ENCODE results near the gene RUBCNL. TPM values are rescaled to one million over a fixed set of nuclear protein-coding genes. Genes with fewer than 3 reads are reported as not detected.

The RUBCNL gene
- polyA plus RNA-seq, 1 experiment: 0.36 TPM

DNA sequence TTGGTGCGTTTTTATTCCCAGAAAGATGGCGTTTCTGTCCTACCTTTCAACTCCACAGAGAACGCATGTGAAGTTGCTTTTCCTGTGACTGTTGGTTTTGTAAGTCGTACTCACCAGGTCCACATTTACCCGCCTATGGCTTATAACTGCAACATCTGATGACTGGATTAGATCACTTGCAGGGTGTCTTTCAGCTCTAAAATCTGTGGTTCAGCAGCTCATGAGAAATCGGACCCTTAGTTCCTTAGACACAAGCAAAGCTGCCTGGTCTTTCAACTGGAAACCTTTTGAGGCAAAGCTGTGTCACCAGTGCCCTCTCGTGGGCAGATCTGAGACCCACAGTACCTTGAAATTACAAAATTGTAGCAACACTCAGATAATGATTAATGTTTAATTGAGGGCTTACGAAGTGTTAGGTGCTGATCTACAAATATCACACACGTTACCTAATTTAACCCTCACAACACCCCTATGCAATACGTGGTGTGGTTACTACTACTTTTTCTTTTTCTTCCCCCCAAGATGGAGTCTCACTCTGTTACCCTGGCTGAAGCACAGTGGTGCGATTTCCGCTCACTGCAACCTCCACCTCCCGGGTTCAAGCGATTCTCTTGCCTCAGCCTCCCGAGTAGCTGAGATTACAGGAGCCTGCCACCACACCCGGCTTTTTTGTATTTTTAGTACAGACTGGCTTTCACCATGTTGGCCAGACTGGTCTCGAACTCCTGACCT, 65.4 kb downstream of the RUBCNL start:
- DNase-seq (ENCODE audit: low read depth): no peak
- H3K27me3 ChIP-seq (ENCODE audit: control insufficient read depth, insufficient read depth, low read length): no peaks in the 10 kb centered on the region
- ChIA-PET CTCF (interaction anchor here (0.6 to 2.7 kb wide), 19 partner anchors 9 to 519 kb away, joined by 3 to 16 read pairs (median 4); no protein-coding TSS in a partner anchor), POLR2A (no interaction called here)
- TF ChIP-seq, protein P1, sequence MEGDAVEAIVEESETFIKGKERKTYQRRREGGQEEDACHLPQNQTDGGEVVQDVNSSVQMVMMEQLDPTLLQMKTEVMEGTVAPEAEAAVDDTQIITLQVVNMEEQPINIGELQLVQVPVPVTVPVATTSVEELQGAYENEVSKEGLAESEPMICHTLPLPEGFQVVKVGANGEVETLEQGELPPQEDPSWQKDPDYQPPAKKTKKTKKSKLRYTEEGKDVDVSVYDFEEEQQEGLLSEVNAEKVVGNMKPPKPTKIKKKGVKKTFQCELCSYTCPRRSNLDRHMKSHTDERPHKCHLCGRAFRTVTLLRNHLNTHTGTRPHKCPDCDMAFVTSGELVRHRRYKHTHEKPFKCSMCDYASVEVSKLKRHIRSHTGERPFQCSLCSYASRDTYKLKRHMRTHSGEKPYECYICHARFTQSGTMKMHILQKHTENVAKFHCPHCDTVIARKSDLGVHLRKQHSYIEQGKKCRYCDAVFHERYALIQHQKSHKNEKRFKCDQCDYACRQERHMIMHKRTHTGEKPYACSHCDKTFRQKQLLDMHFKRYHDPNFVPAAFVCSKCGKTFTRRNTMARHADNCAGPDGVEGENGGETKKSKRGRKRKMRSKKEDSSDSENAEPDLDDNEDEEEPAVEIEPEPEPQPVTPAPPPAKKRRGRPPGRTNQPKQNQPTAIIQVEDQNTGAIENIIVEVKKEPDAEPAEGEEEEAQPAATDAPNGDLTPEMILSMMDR (IDR thresholded peaks at IDR 0.05; ENCODE audit: insufficient read depth, low read depth, low read length): peak; percentile 85
- no peaks in the 10 kb centered on the region for H3K36me3 ChIP-seq (ENCODE audit: control insufficient read depth, insufficient read depth, low read length)
- H3K4me3 ChIP-seq (ENCODE audit: low read depth, low read length): no peak overlapping the region

DNA sequence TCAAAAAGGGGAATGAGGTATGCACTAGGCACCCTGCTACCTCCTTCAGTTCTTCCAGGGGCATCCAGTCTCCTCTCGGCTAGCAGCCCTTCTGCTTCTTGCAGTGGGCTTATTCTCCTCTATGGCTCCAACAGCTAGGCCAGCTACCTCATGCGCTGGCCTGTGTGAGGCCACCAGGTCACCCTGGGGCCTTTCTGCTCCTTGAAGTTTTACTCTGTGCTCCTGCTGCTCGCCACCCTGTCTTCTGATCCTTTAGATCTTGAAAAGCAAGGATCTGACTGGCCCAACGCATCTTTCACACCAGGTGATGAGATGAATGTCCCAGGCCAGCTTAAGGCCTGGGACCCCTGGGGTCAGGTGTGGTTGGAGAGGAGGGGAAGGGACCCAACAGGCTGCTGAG, 66.2 kb downstream of the RUBCNL start:
- TF ChIP-seq, protein P1 (IDR thresholded peaks at IDR 0.05; ENCODE audit: insufficient read depth, low read depth, low read length): no peak
- DNase-seq (ENCODE audit: low read depth): no peak
- Histone ChIP-seq H3K36me3 (ENCODE audit: control insufficient read depth, insufficient read depth, low read length) (no peaks in the 10 kb centered on the region), H3K4me3 (ENCODE audit: low read depth, low read length) (no peak overlapping the region), H3K27me3 (ENCODE audit: control insufficient read depth, insufficient read depth, low read length) (no peaks in the 10 kb centered on the region)
- ChIA-PET POLR2A (no interaction called here), CTCF (interaction anchor here (0.7 to 2.7 kb wide), 10 partner anchors 8 to 195 kb away, joined by 3 to 16 read pairs (median 8); no protein-coding TSS in a partner anchor)

- CTCF ChIA-PET: interaction anchor here (0.7 to 2.7 kb wide), 2 partner anchors 24 to 55 kb away, joined by 3 to 16 read pairs; no protein-coding TSS in a partner anchor
- POLR2A ChIA-PET: no interaction called here
- Histone ChIP-seq H3K4me3 (ENCODE audit: low read depth, low read length) (no peak overlapping the region), H3K27me3 (ENCODE audit: control insufficient read depth, insufficient read depth, low read length) (no peaks in the 10 kb centered on the region), H3K36me3 (ENCODE audit: control insufficient read depth, insufficient read depth, low read length) (no peaks in the 10 kb centered on the region)
- no peak for DNase-seq (ENCODE audit: low read depth)
- TF ChIP-seq, protein P1 (IDR thresholded peaks at IDR 0.05; ENCODE audit: insufficient read depth, low read depth, low read length): no peak
Observed at GRCh38 chr13:46320406-46320805, 66.6 kb downstream of the RUBCNL start.

DNA sequence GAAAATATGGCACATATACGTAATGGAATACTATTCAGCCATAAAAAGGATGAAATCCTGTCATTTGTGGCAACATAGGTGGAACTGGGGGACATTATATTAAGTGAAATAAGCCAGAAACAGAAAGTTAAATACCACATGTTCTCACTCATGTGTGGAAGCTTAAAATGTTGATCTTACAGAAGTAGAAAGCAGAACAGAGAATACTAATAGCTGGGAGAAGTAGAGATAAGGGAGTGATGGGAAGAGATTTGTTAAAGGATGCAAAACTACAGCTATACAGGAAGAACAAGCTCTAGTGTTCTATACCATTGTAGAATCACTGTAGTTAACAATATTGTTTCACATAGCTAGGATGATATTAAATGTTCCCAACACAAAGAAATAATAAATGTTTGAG, 68.1 kb downstream of the RUBCNL start:
- TF ChIP-seq, protein P1 (IDR thresholded peaks at IDR 0.05; ENCODE audit: insufficient read depth, low read depth, low read length): no peak
- ChIA-PET POLR2A (no interaction called here), CTCF (interaction anchor here (0.7 to 3.2 kb wide), 3 partner anchors 26 to 167 kb away, joined by 3 to 10 read pairs (median 3); no protein-coding TSS in a partner anchor)
- H3K36me3 ChIP-seq (ENCODE audit: control insufficient read depth, insufficient read depth, low read length): no peaks in the 10 kb centered on the region
- no peaks in the 10 kb centered on the region for H3K27me3 ChIP-seq (ENCODE audit: control insufficient read depth, insufficient read depth, low read length)
- H3K4me3 ChIP-seq (ENCODE audit: low read depth, low read length): no peak overlapping the region
- no peak for DNase-seq (ENCODE audit: low read depth)

DNA sequence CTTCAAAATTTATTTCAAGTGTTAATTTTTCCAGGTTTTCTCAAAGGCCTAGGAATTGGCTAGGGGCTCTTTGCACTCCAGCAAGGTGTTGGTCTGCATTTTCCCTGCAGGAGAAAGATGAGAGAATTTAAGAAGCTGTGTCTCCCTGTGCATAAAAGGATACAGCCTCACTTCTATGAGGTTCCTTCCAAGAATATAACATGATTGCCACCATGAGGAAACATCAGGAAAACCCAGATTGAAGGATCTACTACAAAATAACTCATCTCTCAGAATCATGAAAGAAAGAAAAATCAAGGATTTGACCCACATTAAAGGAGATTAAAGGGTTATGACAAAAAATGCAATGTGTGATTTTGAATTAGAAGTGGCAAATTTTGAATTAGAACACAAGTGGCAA, 69.9 kb downstream of the RUBCNL start:
- DNase-seq (ENCODE audit: low read depth): no peak
- Histone ChIP-seq H3K4me3 (ENCODE audit: low read depth, low read length) (no peak overlapping the region), H3K36me3 (ENCODE audit: control insufficient read depth, insufficient read depth, low read length) (no peaks in the 10 kb centered on the region), H3K27me3 (ENCODE audit: control insufficient read depth, insufficient read depth, low read length) (no peaks in the 10 kb centered on the region)
- ChIA-PET POLR2A (no interaction called here), CTCF (interaction anchor here (0.7 to 3.2 kb wide), 6 partner anchors 21 to 694 kb away, joined by 3 to 10 read pairs (median 5); no protein-coding TSS in a partner anchor)
- TF ChIP-seq, protein P1 (IDR thresholded peaks at IDR 0.05; ENCODE audit: insufficient read depth, low read depth, low read length): no peak

Measured in BJ (cell line).